H9 (cell line): ENCODE measurements around the gene ZNF488. TPM values are rescaled to one million over a fixed set of nuclear protein-coding genes. Genes with fewer than 3 reads are reported as not detected.

Experiments used
- DNase-seq: peaks from one replicate; pipeline ENCODE4 v3.0.0-alpha.2; 2017
- H2AFZ ChIP-seq: one replicate; pipeline ENCODE4 v1.6.1; 2013; ENCODE audit warnings: mild to moderate bottlenecking, low read length, control low read depth, moderate library complexity
- H2AK5ac ChIP-seq: 2 replicates; pipeline ENCODE4 v1.6.1; 2013; ENCODE audit warnings: low read length, control low read depth, mixed read lengths; ENCODE audit not compliant: insufficient read length
- H2BK120ac ChIP-seq: one replicate; pipeline ENCODE4 v1.6.1; 2013; ENCODE audit warnings: low read depth, mild to moderate bottlenecking, low read length, control low read depth, inconsistent platforms; ENCODE audit not compliant: poor library complexity, severe bottlenecking
- H2BK12ac ChIP-seq: 2 replicates; pipeline ENCODE4 v1.6.1; 2013; ENCODE audit warnings: low read length, control low read depth, mixed read lengths, low read depth; ENCODE audit not compliant: insufficient read length
- H2BK15ac ChIP-seq: 2 replicates; pipeline ENCODE4 v1.6.1; 2013; ENCODE audit warnings: low read depth, low read length, control low read depth
- H2BK20ac ChIP-seq: one replicate; pipeline ENCODE4 v1.6.1; 2013; ENCODE audit warnings: low read depth, mild to moderate bottlenecking, low read length, control low read depth, inconsistent platforms; ENCODE audit not compliant: poor library complexity, severe bottlenecking
- H2BK5ac ChIP-seq: 2 replicates; pipeline ENCODE4 v1.6.1; 2013; ENCODE audit warnings: low read length, control low read depth, mixed read lengths; ENCODE audit not compliant: insufficient read length
- H3K14ac ChIP-seq: 2 replicates; pipeline ENCODE4 v1.6.1; 2013; ENCODE audit warnings: low read length, control low read depth; ENCODE audit not compliant: insufficient read depth
- H3K18ac ChIP-seq: 2 replicates; pipeline ENCODE4 v1.6.1; 2013; ENCODE audit warnings: low read depth, mild to moderate bottlenecking, mixed read lengths, low read length, control low read depth; ENCODE audit not compliant: insufficient read length
- H3K23ac ChIP-seq: 2 replicates; pipeline ENCODE4 v1.6.1; 2013; ENCODE audit warnings: low read length, control low read depth, mixed read lengths, low read depth; ENCODE audit not compliant: insufficient read length
- H3K23me2 ChIP-seq: 2 replicates; pipeline ENCODE4 v1.6.1; 2013; ENCODE audit warnings: low read depth, mild to moderate bottlenecking, mixed read lengths, low read length, control low read depth; ENCODE audit not compliant: insufficient read length, poor library complexity, severe bottlenecking
- H3K27ac ChIP-seq: 2 replicates; pipeline ENCODE4 v1.5.1; 2013; ENCODE audit warnings: low read length, control low read depth, mixed read lengths, low read depth; ENCODE audit not compliant: insufficient read length
- H3K27me3 ChIP-seq: 2 replicates; pipeline ENCODE4 v1.6.1; 2013; ENCODE audit warnings: low read length, control low read depth, inconsistent platforms; ENCODE audit not compliant: insufficient read depth
- H3K4ac ChIP-seq: 2 replicates; pipeline ENCODE4 v1.6.1; 2013; ENCODE audit warnings: low read depth, mild to moderate bottlenecking, control low read depth, inconsistent platforms, low read length, moderate library complexity
- H3K4me1 ChIP-seq: 2 replicates; pipeline ENCODE4 v1.6.1; 2013; ENCODE audit warnings: low read length, control low read depth, inconsistent platforms; ENCODE audit not compliant: insufficient read depth
- H3K4me2 ChIP-seq: 2 replicates; pipeline ENCODE4 v1.6.1; 2013; ENCODE audit warnings: low read length, control low read depth, mixed read lengths; ENCODE audit not compliant: insufficient read length, insufficient read depth
- H3K56ac ChIP-seq: 2 replicates; pipeline ENCODE4 v1.6.1; 2013; ENCODE audit warnings: low read depth, mild to moderate bottlenecking, mixed read lengths, low read length, control low read depth; ENCODE audit not compliant: insufficient read length
- H3K79me1 ChIP-seq: 2 replicates; pipeline ENCODE4 v1.6.1; 2013; ENCODE audit warnings: low read depth, mild to moderate bottlenecking, moderate library complexity, low read length, control low read depth, inconsistent platforms; ENCODE audit not compliant: insufficient read depth, poor library complexity, severe bottlenecking
- H3K79me2 ChIP-seq: 2 replicates; pipeline ENCODE4 v1.6.1; 2013; ENCODE audit warnings: low read length, control low read depth, inconsistent platforms; ENCODE audit not compliant: insufficient read depth
- H3K9ac ChIP-seq: 2 replicates; pipeline ENCODE4 v1.6.1; 2013; ENCODE audit warnings: low read length, control low read depth, mixed read lengths; ENCODE audit not compliant: insufficient read length; ENCODE audit errors: extremely low read depth
- H3K9me3 ChIP-seq: one replicate; pipeline ENCODE4 v1.6.1; 2013; ENCODE audit warnings: low read depth, low read length, inconsistent platforms; ENCODE audit not compliant: control insufficient read depth
- H3T11ph ChIP-seq: one replicate; pipeline ENCODE4 v1.6.1; 2013; ENCODE audit warnings: mild to moderate bottlenecking, low read length, control low read depth, inconsistent platforms
- H4K20me1 ChIP-seq: one replicate; pipeline ENCODE4 v1.6.1; 2013; ENCODE audit not compliant: control insufficient read depth, insufficient read length, insufficient read depth
- H4K5ac ChIP-seq: 2 replicates; pipeline ENCODE4 v1.6.1; 2013; ENCODE audit warnings: low read depth, mild to moderate bottlenecking, mixed read lengths, low read length, control low read depth; ENCODE audit not compliant: insufficient read length
- H4K8ac ChIP-seq: replicated peaks from 2 replicates; pipeline ENCODE4 v1.6.1; 2013; ENCODE audit warnings: low read length, control low read depth, mixed read lengths, low read depth; ENCODE audit not compliant: insufficient read length
- H4K91ac ChIP-seq: 2 replicates; pipeline ENCODE4 v1.6.1; 2013; ENCODE audit warnings: low read depth, mild to moderate bottlenecking, moderate library complexity, mixed read lengths, low read length, control low read depth; ENCODE audit not compliant: insufficient read length
- H3K27ac Mint-ChIP-seq, 3 experiments: 2 replicates in 2 of 3; 3 replicates in 1 of 3; pipeline ENCODE4 v1.8.0; 2020 to 2021; ENCODE audit warnings: mixed read lengths in 3 of 3, mild to moderate bottlenecking in 1 of 3, moderate library complexity in 1 of 3
- H3K27me3 Mint-ChIP-seq: 2 replicates; pipeline ENCODE4 v1.8.0; 2021; ENCODE audit warnings: low read depth, mild to moderate bottlenecking, moderate library complexity, mixed read lengths
- H3K36me3 Mint-ChIP-seq, 3 experiments: 2 replicates in 2 of 3; 3 replicates in 1 of 3; pipeline ENCODE4 v1.8.0; 2020 to 2021; ENCODE audit warnings: low read depth in 3 of 3, mixed read lengths in 3 of 3; ENCODE audit not compliant: insufficient read depth in 1 of 3
- H3K4me1 Mint-ChIP-seq, 2 experiments: 2 replicates each; pipeline ENCODE4 v1.8.0; 2020; ENCODE audit warnings: mixed read lengths in 2 of 2
- H3K4me3 Mint-ChIP-seq, 2 experiments: 2 replicates in 1 of 2; 3 replicates in 1 of 2; pipeline ENCODE4 v1.8.0; 2020 to 2021; ENCODE audit warnings: mild to moderate bottlenecking in 2 of 2, mixed read lengths in 2 of 2, moderate library complexity in 1 of 2
- H3K9me3 Mint-ChIP-seq, 2 experiments: 2 replicates in 1 of 2; 3 replicates in 1 of 2; pipeline ENCODE4 v1.8.0; 2020; ENCODE audit warnings: mild to moderate bottlenecking in 2 of 2, mixed read lengths in 2 of 2, moderate library complexity in 1 of 2
- CTCF ChIP-seq: fragments of 200-600 bp; sonication (generic); conservative IDR thresholded peaks from 3 replicates; pipeline ENCODE4 v1.8.0; 2021; ENCODE audit warnings: antibody characterized with exemption, mild to moderate bottlenecking
- WGBS: extraction: QIAGEN DNeasy Blood & Tissue Kit; methylation state at CpG from one replicate; pipeline ENCODE4 v1.1.7; 2013; ENCODE audit warnings: missing lambda C conversion rate, low lambda C conversion rate, mixed read lengths; ENCODE audit not compliant: insufficient read length; ENCODE audit errors: extremely low coverage; 5-methylcytosine and 5-hydroxymethylcytosine counted together
- total RNA-seq: library from RNA; stranded (reverse); gene quantifications from 2 replicates; pipeline ENCODE4 v1.2.1, GENCODE V29; 2021

The ZNF488 gene
- total RNA-seq, 1 experiment from 2014 or later: 2.9 TPM

DNA sequence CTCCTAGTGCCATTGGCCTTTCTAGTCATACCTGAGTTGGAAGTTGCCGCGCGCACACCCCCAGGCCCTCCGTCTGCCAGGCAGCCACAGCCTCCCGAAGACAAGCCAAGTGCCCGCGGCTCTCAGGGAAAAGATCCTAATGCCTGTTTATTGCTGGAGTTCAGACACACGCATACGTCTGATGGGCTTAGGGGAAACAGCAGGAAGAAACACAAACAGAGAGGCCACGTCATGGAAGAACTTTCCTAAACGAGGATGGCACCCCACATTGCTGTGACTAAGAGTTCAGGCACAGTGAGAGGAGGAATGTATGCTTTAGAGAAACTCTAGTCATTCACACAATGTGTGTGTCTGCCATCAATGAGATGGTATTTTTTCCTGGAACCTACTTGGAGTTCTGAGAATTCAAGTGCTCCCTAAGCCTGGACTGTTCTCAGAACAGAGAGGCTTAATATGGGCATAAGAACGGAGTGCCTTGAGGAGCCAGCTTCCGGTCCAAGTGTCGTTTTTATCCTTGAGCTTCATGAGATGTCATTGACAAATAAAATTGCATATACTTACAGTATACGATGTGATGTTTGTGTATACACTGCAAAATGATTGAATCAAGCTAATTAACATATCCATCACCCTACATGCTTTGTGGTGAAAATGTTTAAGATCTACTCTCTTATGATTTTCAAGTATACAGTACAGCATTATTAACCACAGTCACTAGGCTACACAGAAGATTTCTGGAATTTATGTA is 47.5 kb downstream of the ZNF488 start:
- H4K91ac ChIP-seq: no peak overlapping the region
- H3T11ph ChIP-seq: no peak overlapping the region
- no peak overlapping the region for H2BK15ac ChIP-seq
- Mint-ChIP-seq H3K36me3 (no peaks in the 10 kb centered on the region), H3K4me1 (peaks cover 3 to 5% of the 10 kb centered on the region in 2 experiments; a peak in 3 of 4 replicates), H3K27me3 (no peaks in the 10 kb centered on the region), H3K4me3 (no peak overlapping the region), H3K9me3 (no peaks in the 10 kb centered on the region), H3K27ac (no peak overlapping the region; a peak in 1 of 7 replicates)
- H3K23me2 ChIP-seq: no peaks in the 10 kb centered on the region
- no peak overlapping the region for H2BK120ac ChIP-seq
- H3K4me2 ChIP-seq: no peak overlapping the region
- no peak overlapping the region for H3K14ac ChIP-seq
- no peak overlapping the region for H4K5ac ChIP-seq
- WGBS: no CpG with 5 or more reads among the region's 15 CpGs
- no peak overlapping the region for H2BK5ac ChIP-seq
- H2BK20ac ChIP-seq: no peak overlapping the region
- H3K27me3 ChIP-seq: no peaks in the 10 kb centered on the region
- H4K8ac ChIP-seq: no peak overlapping the region
- no peak overlapping the region for H3K56ac ChIP-seq
- no peak overlapping the region for H3K9ac ChIP-seq
- no peak overlapping the region for H3K4ac ChIP-seq
- no peak overlapping the region for H3K27ac ChIP-seq
- no peaks in the 10 kb centered on the region for H3K79me1 ChIP-seq
- H3K79me2 ChIP-seq: no peaks in the 10 kb centered on the region
- no peaks in the 10 kb centered on the region for H3K4me1 ChIP-seq
- no peak for DNase-seq
- H2BK12ac ChIP-seq: no peak overlapping the region
- TF ChIP-seq CTCF: no peak
- no peak overlapping the region for H2AFZ ChIP-seq
- no peaks in the 10 kb centered on the region for H4K20me1 ChIP-seq
- no peak overlapping the region for H3K18ac ChIP-seq
- no peak overlapping the region for H2AK5ac ChIP-seq
- H3K9me3 ChIP-seq: no peaks in the 10 kb centered on the region
- no peak overlapping the region for H3K23ac ChIP-seq
